SK-N-MC (cell line): ENCODE measurements around the gene SFRP5.

Experiments used
- DNase-seq: peaks from one replicate; pipeline ENCODE4 v3.0.0-alpha.2; 2011; ENCODE audit warnings: low read depth, low spot score
- H3K27ac ChIP-seq: fragments of 200-600 bp; sonication (generic); 2 replicates; pipeline ENCODE4 v1.5.1; 2016; ENCODE audit warnings: mixed run types
- H3K36me3 ChIP-seq: fragments of 200-600 bp; sonication (generic); 2 replicates; pipeline ENCODE4 v1.6.1; 2017; ENCODE audit warnings: antibody characterized with exemption, low read length, mixed read lengths; ENCODE audit not compliant: insufficient read depth
- H3K4me3 ChIP-seq: fragments of 200-600 bp; sonication (generic); 2 replicates; pipeline ENCODE4 v1.5.1; 2016
- H3K9ac ChIP-seq: fragments of 200-600 bp; sonication (generic); 2 replicates; pipeline ENCODE4 v1.8.0; 2017; ENCODE audit warnings: mixed run types, mixed read lengths; ENCODE audit not compliant: insufficient read length
- H3K9me3 ChIP-seq: fragments of 200-600 bp; sonication (generic); 2 replicates; pipeline ENCODE4 v1.6.1; 2017; ENCODE audit warnings: low read depth, mild to moderate bottlenecking, antibody characterized with exemption, low read length, moderate library complexity, mixed read lengths
- EZH2 ChIP-seq: fragments of 200-600 bp; sonication (generic); IDR thresholded peaks from one replicate; pipeline ENCODE4 v1.6.1; 2017; ENCODE audit warnings: antibody characterized with exemption
- FOXP2 ChIP-seq: optimal IDR thresholded peaks from 2 replicates; pipeline ENCODE3; 2011; ENCODE audit warnings: mild to moderate bottlenecking, moderate library complexity; ENCODE audit not compliant: insufficient read depth; ENCODE audit errors: extremely low read length, control extremely low read depth
- POLR2AphosphoS5 ChIP-seq: IDR thresholded peaks from 2 replicates; pipeline ENCODE4 v1.6.1; 2012; ENCODE audit warnings: mild to moderate bottlenecking, low read depth, low read length, borderline replicate concordance

Gene SFRP5, protein sequence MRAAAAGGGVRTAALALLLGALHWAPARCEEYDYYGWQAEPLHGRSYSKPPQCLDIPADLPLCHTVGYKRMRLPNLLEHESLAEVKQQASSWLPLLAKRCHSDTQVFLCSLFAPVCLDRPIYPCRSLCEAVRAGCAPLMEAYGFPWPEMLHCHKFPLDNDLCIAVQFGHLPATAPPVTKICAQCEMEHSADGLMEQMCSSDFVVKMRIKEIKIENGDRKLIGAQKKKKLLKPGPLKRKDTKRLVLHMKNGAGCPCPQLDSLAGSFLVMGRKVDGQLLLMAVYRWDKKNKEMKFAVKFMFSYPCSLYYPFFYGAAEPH

DNA sequence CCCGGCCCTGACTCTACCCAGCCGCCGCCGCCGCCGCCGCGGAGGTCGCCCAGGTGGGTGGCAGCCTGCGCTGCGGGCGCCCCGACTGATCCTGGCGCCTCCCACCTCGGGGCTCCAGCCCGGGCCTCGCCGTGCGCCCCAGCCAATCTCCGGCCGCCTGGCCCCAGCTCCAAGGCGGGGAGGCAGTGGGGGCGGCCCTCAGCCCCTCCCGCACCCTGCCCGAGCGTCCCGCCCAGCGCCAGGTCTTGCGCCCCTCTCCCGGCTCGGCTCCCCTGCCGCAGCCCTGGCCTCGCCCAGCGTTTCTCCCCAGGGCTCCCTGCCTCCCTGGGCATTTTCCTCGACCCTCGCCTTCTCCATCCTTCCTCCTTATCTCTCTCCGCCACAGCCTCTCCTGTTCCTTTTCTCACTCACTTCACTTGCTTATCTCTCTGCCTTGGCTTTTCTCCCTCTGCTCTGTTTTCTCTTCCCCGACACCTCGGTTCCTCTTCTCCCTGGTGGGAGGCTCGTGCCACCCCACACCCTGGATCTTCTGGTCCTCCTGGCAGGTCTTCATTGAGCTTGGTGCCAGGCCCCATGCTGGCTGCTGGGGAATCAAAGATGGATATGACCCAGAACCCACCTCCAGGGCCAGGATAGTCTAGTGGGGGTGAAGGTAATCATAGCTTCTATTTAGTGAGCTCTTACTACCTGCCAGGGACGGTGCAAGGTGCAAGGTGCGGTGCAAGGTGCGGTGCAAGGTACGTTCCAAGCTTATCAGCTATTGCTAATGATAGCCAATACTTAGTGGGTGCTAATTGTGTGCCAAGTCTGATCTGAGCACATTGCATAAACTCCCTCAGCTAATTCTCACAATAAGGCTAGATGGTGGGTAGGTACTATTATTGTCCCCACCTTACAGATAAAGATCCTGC, at the start of gene SFRP5:
SFRP5 (minus strand) TSS at position 87 of the 911 bp plus-strand sequence. CDS start 166 bp downstream, outside the sequence.
- TF ChIP-seq FOXP2 (no peak), EZH2 (no peak), POLR2AphosphoS5 (no peak)
- DNase-seq = no peak
- Histone ChIP-seq H3K9ac (no peak within 1 kb of the TSS), H3K36me3 (no peaks in the 10 kb centered on the region), H3K4me3 (no peak within 1 kb of the TSS), H3K9me3 (no peaks in the 10 kb centered on the region), H3K27ac (no peak within 1 kb of the TSS)

DNA sequence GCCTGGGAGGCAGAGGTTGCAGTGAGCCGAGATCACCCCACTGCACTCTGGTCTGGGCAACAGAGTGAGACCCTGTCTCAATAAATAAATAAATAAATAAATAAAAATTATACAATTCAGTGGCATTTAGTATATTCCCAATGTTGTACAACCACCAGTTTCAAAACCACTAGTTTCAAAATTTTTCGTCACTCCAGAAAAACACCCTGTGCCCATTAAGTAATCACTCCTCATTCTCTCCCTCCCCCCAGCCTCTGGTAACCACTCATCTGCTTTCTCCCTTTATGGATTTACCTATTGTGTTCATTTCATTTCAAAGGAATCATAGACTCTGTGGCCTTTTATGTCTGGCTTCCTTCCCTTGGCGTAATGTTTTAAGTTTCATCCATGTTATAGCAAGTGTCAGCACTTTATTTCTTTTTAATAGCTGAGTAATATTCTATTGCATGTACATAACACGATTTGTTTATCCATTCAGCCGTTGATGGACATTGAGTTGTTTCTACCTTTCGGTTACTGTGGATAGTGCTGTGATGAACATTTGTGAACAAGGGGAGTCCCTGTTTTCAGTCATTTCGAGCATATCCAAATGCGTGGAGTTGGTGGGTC, 48.4 kb upstream of the SFRP5 start:
- Histone ChIP-seq H3K9me3 (no peaks in the 10 kb centered on the region), H3K4me3 (no peak overlapping the region), H3K36me3 (no peaks in the 10 kb centered on the region), H3K9ac (no peak overlapping the region), H3K27ac (no peak overlapping the region)
- TF ChIP-seq EZH2 = no peak
- TF ChIP-seq FOXP2 = no peak
- no peak for TF ChIP-seq POLR2AphosphoS5
- no peak for DNase-seq

DNA sequence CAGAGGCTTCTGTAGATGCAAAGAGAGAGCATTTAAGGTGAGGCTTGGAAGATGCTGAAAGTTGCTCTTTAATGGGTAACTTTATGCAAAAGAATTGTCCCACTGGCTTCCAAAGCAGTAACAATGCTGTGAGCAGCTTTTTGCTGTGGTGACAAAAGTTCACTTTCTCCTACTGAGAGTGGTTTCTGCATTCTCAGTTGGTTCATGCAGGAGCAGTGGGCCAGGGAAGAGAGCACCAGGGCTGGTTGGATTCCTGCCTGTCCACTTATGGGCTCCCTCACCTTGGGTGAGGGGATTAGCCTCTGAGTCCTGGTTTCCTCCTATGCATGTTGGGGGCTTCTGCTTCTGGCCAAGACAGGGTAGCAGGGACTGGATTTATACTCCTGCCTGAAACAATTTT, 46.8 kb upstream of the SFRP5 start:
- Histone ChIP-seq H3K9me3 (no peaks in the 10 kb centered on the region), H3K36me3 (no peaks in the 10 kb centered on the region), H3K4me3 (no peak overlapping the region), H3K27ac (no peak overlapping the region), H3K9ac (no peak overlapping the region)
- no peak for TF ChIP-seq POLR2AphosphoS5
- TF ChIP-seq FOXP2 = no peak
- no peak for TF ChIP-seq EZH2
- no peak for DNase-seq

DNA sequence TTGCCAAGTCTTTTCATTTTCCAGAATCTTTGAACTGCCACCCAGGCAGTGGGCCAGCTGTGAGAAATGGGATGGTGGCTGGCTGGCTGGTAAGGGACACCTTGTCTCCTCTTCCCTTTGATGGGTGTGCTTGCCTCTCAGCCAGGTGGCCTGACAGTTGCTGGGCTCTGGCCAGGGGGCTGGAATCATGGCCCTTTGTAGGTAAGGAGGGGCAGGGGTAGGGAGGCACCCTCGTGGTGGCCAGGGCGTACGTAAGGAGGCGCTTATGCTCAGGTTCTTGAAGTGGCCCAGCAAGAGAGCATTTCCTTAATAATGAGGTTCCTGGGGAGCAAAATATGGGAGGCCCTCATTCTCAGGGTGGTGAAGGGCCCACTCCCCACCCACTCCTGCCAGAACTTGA, 44.8 kb upstream of the SFRP5 start:
- no peak overlapping the region for H3K9ac ChIP-seq
- H3K9me3 ChIP-seq = no peaks in the 10 kb centered on the region
- H3K27ac ChIP-seq = no peak overlapping the region
- H3K4me3 ChIP-seq = no peak overlapping the region
- H3K36me3 ChIP-seq = no peaks in the 10 kb centered on the region
- no peak for DNase-seq
- TF ChIP-seq EZH2 = no peak
- TF ChIP-seq POLR2AphosphoS5 = no peak
- no peak for TF ChIP-seq FOXP2

DNA sequence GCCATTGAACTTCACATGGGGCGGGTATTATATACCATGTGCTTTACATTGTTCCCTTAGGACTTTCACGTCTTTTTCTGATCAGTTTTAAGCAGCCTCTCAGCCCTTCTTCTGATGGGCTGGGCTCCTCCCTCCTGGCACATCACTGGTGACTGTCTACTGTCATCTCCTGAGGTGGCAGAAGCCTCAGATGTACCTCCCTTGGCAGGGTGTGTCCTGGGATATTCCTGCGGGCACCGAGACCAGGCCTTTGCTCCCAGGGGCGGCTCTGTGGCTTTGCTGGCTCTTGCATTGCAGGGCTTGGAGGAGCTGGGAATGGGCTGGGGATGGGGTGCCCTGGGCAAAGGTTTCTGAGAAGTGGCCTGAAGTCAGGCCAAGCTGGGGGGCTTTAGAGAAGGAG, 43.2 kb upstream of the SFRP5 start:
- H3K9ac ChIP-seq = no peak overlapping the region
- H3K4me3 ChIP-seq = no peak overlapping the region
- no peak for DNase-seq
- no peaks in the 10 kb centered on the region for H3K36me3 ChIP-seq
- H3K27ac ChIP-seq = no peak overlapping the region
- H3K9me3 ChIP-seq = no peaks in the 10 kb centered on the region
- TF ChIP-seq POLR2AphosphoS5 = no peak
- TF ChIP-seq EZH2 = no peak
- no peak for TF ChIP-seq FOXP2

DNA sequence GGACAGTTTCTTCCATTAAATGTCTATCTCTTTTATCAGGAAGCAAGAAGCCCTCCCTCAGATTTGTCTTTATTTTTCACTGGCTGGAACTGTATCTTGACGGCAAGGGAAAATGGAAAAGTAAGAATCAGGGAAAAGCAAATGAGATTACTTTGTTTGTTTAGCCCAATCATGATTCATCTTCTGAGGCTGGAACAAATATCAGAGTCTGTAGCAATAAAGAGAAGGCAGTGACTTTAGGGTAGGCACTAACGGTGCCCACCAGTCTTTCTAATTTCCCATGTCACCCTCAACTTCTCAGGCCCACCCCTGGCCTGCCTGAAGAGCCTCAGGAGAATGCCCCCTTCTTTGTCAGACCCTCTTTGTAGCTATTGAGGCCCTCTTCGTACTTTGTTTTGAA, 41.5 kb upstream of the SFRP5 start:
- DNase-seq = no peak

DNA sequence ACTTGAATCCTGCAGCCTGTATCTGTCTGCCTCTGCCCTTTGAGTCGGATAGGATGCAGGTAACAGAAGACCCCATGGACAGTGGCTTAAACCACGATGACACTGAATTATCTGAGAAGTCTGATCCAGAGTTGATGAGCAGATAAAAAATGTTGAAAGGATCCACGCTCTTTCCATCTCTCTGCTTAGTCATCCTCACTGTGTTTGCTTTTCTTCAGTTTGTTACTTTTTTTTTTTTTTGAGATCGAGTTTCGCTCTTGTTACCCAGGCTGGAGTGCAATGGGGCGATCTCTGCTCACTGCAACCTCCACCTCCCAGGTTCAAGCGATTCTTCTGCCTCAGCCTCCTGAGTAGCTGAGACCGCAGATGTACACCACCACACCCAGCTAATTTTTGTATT, 40.9 kb upstream of the SFRP5 start:
- no peak for DNase-seq
- Histone ChIP-seq H3K9ac (no peak overlapping the region), H3K27ac (no peak overlapping the region), H3K4me3 (no peak overlapping the region), H3K36me3 (no peaks in the 10 kb centered on the region), H3K9me3 (no peaks in the 10 kb centered on the region)
- TF ChIP-seq EZH2 (no peak), POLR2AphosphoS5 (no peak), FOXP2 (no peak)

More for the DNA sequence above, 41.5 kb upstream of the SFRP5 start:
- no peaks in the 10 kb centered on the region for H3K36me3 ChIP-seq
- no peaks in the 10 kb centered on the region for H3K9me3 ChIP-seq
- no peak for TF ChIP-seq POLR2AphosphoS5
- no peak for TF ChIP-seq EZH2
- no peak for TF ChIP-seq FOXP2
- H3K4me3 ChIP-seq = no peak overlapping the region
- H3K27ac ChIP-seq = no peak overlapping the region
- no peak overlapping the region for H3K9ac ChIP-seq

DNA sequence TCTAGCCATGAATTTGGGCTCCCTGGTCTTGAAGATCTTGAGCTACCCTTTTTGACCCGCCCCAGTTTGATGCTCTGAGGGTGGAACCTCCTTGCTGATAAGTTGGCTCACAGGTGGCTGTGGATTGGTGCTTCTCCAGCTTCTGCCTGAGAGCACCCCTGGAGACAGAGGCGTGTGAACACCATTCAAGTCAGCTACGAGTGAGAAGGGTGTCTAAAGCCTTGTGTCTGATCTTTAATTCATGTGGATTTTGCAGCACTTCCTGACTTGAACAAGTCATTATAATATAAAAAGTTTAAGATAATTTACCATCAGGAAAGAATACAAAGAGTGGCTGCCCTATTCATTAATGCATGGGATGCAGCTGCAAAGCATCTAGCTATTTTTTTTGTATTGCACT, 40.2 kb upstream of the SFRP5 start:
- Histone ChIP-seq H3K4me3 (no peak overlapping the region), H3K9me3 (no peaks in the 10 kb centered on the region), H3K9ac (no peak overlapping the region), H3K36me3 (no peaks in the 10 kb centered on the region), H3K27ac (no peak overlapping the region)
- DNase-seq = no peak
- TF ChIP-seq POLR2AphosphoS5 = no peak
- no peak for TF ChIP-seq EZH2
- no peak for TF ChIP-seq FOXP2
